Activated CD4-positive, alpha-beta T cell treated with anti-CD3 and anti-CD28 coated beads, Interleukin-2, amount 50 U/mL, for 48 hours (primary cell): ENCODE results near the gene RPL29.

Experiments
- DNase-seq, 2 experiments: peaks; one replicate each; pipeline ENCODE4 v3.0.0-alpha.2; 2020

RPL29 gene

GRCh38 chr3:51980253-51980652 lies 15.4 kb downstream of the RPL29 start:
- no peak for DNase-seq

- DNase-seq: no peak
Observed at GRCh38 chr3:51978143-51978502, 17.6 kb downstream of the RPL29 start.

- no peak for DNase-seq
Observed at GRCh38 chr3:51977446-51978142, 18.1 kb downstream of the RPL29 start.

- peak in 1 of 2 experiments; percentile 47 for DNase-seq
Observed at GRCh38 chr3:51975852-51976549, 19.7 kb downstream of the RPL29 start.

GRCh38 chr3:51974963-51975851 lies 20.5 kb downstream of the RPL29 start, which contains the start of gene ABHD14A:
ABHD14A (plus strand) TSS chr3:51975064; CDS start chr3:51975136, 72 bp downstream.
- peak; percentile 69 to 76 for DNase-seq

- peak in 1 of 2 experiments; percentile 50 for DNase-seq
Observed at GRCh38 chr3:51974277-51974962, 21.3 kb downstream of the RPL29 start.

GRCh38 chr3:51971350-51971749 lies 24.3 kb downstream of the RPL29 start:
- DNase-seq: no peak

- DNase-seq: no peak
Observed at GRCh38 chr3:51970606-51971300, 24.9 kb downstream of the RPL29 start.

GRCh38 chr3:51969841-51970240 lies 25.9 kb downstream of the RPL29 start:
- no peak for DNase-seq

- no peak for DNase-seq
Observed at GRCh38 chr3:51968883-51969678, 26.6 kb downstream of the RPL29 start.

GRCh38 chr3:51968170-51968775 lies 27.4 kb downstream of the RPL29 start:
- no peak for DNase-seq

- DNase-seq: peak in 1 of 2 experiments; percentile 44
Observed at GRCh38 chr3:51967384-51968169, 28.1 kb downstream of the RPL29 start, which contains the start of gene PCBP4. PCBP4 (minus strand) TSS chr3:51967454; CDS start chr3:51961240, 6,214 bp downstream.

- DNase-seq: no peak
Observed at GRCh38 chr3:51966922-51967383, 28.7 kb downstream of the RPL29 start.

- no peak for DNase-seq
Observed at GRCh38 chr3:51966486-51966885, 29.2 kb downstream of the RPL29 start.

GRCh38 chr3:51966016-51966415 lies 29.7 kb downstream of the RPL29 start:
- no peak for DNase-seq

- no peak for DNase-seq
Observed at GRCh38 chr3:51964521-51964920, 31.2 kb downstream of the RPL29 start.

GRCh38 chr3:51963951-51964451 lies 31.7 kb downstream of the RPL29 start:
- no peak for DNase-seq

GRCh38 chr3:51962854-51963530 lies 32.7 kb downstream of the RPL29 start:
- no peak for DNase-seq
